IPS-11a (cell line): ENCODE data around the gene RABEP1.
"Not testable (repeated sequence)": the region's sequence is repeated elsewhere in the genome, so short reads cannot be mapped to it uniquely, and the experiment has no call there.

ENCODE experiments used
- H3K4me3 ChIP-seq: one replicate; pipeline ENCODE4 v1.5.1; 2013; ENCODE audit warnings: low read depth, low read length, control low read depth

RABEP1 gene

DNA sequence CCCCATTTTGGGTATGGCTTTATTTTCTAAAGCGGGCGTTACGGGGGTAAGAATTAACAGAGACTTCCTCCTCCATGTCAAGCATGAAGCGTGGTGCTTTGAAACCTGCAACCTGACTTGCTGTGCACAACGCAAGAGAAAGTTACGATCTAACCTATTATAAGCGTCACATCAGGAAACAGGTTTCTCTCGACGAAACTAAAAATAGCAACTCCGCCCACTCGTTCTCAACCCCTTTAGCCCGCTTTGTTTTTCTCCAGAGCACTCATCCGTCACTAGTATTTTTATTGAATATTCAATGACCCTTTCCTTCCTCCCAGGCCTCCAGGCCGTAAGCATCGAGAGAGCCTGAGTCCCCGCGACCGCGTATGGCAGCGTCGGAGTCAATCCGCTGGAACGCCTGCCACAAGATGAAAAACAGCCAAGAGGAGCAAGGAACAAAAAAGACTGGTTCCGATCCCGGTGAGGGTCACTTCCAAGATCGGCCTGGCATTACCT is 136.8 kb downstream of the RABEP1 start:
- H3K4me3 ChIP-seq = peak overlapping the region; percentile 80

DNA sequence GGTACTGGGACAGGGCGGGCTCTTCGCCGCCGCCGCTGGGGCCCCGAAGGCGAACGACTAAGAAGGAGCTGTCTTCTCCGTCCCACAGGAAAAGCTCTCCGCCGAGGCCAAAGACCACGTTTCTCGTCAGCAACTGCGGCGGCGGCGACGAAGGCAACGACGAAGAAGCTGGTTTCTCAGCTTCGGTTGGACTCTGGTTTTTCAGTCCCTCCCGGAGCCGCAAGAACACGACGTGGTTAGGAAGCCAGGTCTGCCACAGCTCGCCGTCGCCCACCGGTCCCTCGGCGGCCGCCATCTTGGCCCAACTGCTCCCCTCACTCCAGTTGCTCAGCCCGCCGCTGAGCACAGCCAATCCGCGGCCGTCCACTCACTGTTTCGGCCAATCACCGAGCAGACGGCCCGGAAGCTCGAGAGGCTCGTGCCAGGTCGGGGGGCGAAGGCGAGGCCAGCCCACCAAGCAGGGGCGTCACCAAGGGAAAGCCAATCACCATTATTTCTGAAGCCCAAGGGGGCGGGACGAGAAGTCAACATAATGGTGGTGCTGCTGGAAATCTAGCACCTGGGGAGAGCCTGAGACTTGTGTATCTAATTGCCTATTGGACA is 137.4 kb downstream of the RABEP1 start, which contains the start of gene NUP88:
NUP88 (minus strand) TSS at position 307 of the 603 bp plus-strand sequence; CDS start at position 295, 12 bp downstream.
- peak within 1 kb of the TSS; percentile 80 for H3K4me3 ChIP-seq

DNA sequence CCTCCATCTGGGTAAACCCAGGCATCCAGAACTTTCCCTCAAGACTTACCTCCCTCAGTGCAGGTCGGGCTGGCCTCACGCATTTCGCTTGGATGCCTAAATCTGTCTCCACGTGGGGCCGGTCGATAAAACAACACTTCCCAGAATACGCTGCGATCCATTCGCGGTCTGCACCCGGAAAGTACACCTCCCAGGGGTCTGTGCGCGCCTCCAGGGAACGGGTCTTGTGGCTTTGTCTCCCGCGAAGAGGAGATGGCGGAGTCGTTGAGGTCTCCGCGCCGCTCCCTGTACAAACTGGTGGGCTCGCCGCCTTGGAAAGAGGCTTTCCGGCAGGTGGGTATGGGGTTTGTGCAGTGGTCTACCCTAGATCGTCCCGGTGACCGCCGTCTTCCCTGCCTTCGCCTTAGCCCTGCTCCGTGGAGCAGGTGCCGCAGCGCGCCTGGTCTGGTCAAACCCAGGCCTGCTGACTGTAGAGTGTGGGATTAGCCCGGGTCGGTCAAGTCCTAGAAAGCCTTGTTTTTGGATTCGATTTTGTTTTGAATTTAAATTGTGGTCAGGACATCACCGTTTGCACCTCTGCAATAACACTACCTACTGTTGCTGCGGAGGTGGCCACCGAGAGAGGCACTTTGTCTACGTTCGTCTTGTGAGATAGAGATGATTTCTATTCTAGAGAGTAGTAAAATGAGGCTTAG is 138.0 kb downstream of the RABEP1 start, which contains the start of gene RPAIN:
RPAIN (plus strand) TSS at position 224 of the 695 bp plus-strand sequence; CDS start at position 253, 29 bp downstream.
- H3K4me3 ChIP-seq = peak within 1 kb of the TSS; percentile 80

DNA sequence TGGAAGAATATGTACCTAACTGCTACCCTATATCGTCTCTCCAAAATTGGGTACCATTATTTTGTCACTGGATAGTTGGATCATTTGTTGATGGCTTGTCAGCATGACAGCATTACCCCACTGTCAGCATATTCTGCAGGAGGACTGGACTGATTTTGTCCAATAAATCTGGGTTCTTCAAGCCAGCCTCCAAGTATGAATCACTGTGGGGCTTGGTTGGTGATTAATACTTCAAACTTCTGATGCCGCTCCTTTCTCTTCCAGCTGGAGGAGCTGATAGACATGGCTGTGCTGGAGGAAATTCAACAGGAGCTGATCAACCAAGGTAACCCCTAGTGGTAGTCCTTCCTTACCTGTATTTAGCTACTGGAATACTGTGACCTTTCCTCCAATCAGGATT is 140.4 kb downstream of the RABEP1 start:
- H3K4me3 ChIP-seq = no peak overlapping the region

DNA sequence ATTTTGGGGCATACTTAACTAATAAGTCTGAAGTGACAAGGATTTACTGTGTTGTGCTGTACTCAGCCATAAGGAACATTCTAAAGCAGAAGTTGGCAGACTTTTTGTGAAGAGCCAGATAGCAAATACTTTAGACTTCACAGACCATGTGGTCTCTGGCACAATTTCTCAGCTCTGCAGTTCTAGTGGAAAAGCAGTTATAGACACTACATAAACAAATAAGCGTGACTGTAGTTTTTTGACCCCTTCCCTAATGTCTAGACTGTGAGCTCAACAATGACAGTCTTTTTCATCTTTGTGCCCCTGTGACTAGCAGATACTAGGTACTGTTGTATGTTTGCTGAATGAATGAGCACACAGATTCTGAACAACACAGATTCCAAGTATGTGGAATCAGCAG is 142.8 kb downstream of the RABEP1 start:
- no peak overlapping the region for H3K4me3 ChIP-seq

DNA sequence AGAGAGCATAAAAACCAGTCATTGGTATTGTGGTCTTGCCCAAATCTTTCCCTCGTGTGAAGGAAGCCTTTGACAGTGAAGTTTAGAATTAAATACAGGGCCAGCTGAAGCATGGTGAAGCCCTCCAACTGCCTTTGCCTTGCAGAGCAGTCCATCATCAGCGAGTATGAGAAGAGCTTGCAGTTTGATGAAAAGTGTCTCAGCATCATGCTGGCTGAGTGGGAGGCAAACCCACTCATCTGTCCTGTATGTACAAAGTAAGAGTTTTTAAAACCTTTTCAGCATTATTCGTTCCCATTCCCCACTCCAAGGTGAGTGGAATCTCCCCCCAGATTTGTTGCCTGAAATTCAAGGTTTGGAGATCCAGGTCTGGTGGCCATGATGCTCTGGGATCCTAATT is 143.7 kb downstream of the RABEP1 start:
- H3K4me3 ChIP-seq = no peak overlapping the region

DNA sequence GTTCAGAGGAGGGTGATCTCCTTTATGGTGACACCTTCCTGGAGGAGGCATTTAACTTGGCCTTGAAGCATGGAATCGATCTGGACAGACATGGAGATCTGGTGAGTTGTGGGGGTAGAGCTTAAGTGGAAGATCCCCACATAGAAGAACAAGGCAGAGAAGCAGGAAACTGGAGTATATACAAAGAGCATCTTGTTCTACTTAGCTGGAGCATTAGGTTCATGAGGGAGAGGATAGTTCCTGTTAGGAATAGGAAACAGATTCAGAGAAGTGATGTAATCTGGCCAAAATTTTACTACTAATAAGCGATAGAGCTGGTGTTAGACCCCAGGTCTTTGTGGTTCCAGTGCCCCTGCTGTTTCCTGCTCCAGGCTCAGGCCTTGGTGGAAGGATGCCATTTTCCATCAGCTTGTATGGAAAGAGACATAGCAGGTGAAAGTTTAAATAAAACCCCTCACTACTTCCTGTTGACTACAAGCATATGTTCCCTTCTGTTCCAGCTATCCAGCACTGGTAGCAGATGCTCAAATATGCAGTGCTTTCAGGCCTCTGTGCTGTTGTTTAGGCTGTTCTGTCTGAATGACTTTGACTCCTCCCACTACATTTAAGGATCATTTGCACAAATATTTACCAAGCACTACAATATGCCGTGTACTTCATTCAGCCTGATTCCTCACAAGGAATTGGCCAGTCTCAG is 147.3 kb downstream of the RABEP1 start:
- no peak overlapping the region for H3K4me3 ChIP-seq

DNA sequence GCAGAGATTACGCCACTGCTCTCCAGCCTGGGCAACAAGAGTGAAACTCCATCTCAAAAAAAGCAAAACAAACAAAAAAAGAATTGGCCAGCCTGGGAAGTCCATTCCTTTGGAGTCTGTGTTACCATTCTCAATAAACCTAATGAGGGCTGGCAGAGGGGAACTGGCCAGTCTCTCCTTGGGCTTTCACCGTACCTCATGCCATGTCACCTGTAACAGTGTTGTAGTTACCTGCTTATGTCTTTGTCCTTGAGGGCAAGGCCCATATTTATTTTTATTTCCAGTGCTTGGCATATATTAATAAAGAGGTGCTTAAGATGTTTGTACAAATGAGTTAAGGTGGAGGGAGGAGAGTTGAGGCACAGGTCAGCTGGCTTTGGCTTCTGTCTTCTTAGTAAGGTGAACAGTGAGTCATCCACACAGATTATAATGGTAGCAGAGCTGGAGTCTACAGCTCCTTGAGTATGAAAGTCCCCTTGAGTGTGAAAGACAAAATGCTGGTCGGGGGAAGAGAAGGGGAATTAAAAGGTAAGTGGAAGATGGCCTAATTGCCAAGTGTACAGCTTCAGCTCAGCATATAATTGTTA is 148.4 kb downstream of the RABEP1 start:
- no peak overlapping the region for H3K4me3 ChIP-seq

DNA sequence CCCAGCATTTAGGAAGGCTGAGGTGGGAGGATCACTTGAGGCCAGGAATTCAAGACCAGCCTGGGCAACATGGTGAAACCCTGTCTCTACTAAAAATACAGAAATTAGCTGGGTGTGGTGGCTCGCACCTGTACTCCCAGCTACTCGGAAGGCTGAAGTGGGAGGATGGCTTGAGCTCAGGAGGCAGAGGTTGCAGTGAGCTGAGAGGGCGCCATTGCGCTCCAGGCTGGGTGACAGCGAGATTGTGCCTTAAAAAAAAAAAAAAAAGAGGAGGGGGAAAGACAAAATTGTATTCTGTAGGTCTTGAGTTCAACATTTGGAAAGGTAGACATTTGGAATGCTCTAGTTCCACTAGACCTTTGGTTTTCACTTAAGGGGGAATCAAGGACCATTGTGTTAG is 149.2 kb downstream of the RABEP1 start:
- not testable (repeated sequence) for H3K4me3 ChIP-seq

DNA sequence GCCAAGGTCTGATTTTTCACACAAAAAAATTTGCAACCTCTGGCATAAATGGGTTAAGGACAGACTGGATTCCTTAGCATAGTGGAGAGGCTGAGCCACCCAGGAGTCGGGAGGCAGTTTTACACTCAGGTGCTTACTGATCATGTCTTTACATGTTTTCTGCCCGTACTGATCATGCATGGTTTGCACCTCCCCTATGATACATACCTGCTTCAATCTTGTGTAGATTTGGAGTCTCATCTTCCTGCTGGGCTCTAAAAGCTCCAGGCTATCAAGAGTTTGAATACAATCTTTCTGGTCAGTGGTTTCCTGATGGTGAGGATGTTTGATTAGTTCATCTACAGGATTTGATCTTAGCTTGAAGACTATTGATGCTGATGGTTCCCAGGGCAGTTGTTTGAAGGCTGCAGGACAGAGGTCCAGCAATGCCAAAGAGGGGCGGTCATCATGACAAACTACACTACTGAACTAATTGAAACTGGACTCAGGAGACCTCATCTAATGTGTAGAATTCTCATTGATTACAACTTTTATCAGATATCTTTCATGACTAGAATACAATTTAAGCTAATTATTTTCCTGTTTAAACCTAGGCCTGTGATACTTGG is 150.0 kb downstream of the RABEP1 start:
- no peak overlapping the region for H3K4me3 ChIP-seq

DNA sequence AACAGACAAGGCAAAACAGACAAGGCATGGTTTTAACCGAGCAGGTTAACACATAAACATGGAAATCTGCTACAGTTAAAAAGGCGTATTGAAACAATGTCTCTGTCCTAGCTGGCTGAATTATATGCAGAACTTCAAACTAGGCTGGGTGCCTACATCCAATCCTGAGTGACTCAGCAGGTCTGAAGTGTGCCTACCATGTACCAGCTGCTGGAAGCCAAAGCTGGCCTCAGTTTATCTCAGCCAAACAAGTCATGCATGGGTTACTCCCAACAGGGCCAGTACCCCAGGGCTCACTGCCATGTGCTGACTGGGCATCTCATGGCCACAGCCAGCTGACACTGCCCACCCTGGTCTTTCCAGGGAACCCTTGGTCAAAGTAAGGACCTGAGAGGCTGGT is 152.9 kb downstream of the RABEP1 start:
- H3K4me3 ChIP-seq = no peak overlapping the region
